Right ventricle myocardium superior (tissue), 1 donor: ENCODE data around the gene TBC1D5. TPM values are rescaled to one million over a fixed set of nuclear protein-coding genes. Genes with fewer than 3 reads are reported as not detected.
"Not testable (repeated sequence)": the region's sequence is repeated elsewhere in the genome, so short reads cannot be mapped to it uniquely, and the experiment has no call there.

ENCODE experiments used
- ATAC-seq: fragments of 200-7000 bp; cut with Tn5 transposase; one replicate; pipeline ENCODE4 v1.9.1; 2020; ENCODE audit warnings: mild to moderate bottlenecking; ENCODE audit not compliant: poor library complexity
- DNase-seq: peaks from one replicate; pipeline ENCODE4 v3.0.0-alpha.2; 2020
- intact Hi-C: fragments of 100-400 bp; cut with DNase I; formaldehyde crosslinking; loops from one replicate; pipeline ENCODE4 v1.11.2; 2022
- total RNA-seq: library from RNA; stranded (reverse); fragmentation: NEBNext Ultra II Directional; extraction: Animal tissue kit (Norgen Biotek cat#: 25700); gene quantifications from one replicate; pipeline ENCODE4 v1.2.1, GENCODE V29; 2021
- donor health status: DM: no; HTN: yes; CAD: no; lungs with severe emphysema.

Gene TBC1D5
- total RNA-seq, 1 donor from 2014 or later, result 28.2 TPM

DNA sequence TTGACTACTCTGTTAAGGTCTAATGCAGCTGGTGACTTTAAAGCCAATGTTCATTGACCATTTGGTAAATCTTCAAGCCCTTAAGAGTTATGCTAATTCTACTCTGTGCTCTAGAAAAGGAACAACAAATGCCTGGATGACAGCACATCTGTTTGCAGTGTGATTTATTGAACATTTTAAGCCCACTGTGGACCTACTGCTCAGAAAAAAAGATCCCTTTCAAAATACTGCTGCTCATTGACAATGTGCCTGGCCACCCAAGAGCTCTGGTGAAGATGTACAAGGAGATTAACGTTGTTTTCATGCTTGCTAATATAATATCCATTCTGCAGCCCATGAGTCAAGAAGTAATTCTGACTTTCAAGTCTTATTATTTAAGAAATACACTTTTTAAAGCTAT lies 110.8 kb downstream of the TBC1D5 start:
- intact Hi-C loops, result no loop called here
- DNase-seq (no peak), ATAC-seq (no peak)

GRCh38 chr3:17629400-17629799 lies 113.0 kb downstream of the TBC1D5 start:
- intact Hi-C loops, result no loop called here
- no peak for ATAC-seq
- no peak for DNase-seq

DNA sequence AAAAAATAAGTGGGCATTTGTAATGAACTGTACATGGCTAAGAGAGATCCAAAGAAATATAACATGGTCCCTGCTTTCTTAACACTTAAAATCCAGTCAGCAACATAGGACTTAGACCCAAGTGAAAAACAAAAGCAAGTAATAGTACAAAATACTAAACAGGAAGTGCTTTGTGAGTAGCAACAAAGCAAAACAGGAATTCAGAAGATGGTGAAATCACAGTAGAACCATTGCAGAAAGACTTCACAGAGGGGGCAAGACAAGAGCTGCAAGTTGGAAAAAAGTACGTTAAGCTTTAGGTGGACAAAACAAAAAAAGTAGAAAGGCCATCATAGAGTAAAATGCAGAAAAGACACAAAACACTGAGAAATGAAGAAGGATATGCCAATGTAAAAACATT lies 116.0 kb downstream of the TBC1D5 start:
- no peak for ATAC-seq
- no peak for DNase-seq
- intact Hi-C loops, result no loop called here

DNA sequence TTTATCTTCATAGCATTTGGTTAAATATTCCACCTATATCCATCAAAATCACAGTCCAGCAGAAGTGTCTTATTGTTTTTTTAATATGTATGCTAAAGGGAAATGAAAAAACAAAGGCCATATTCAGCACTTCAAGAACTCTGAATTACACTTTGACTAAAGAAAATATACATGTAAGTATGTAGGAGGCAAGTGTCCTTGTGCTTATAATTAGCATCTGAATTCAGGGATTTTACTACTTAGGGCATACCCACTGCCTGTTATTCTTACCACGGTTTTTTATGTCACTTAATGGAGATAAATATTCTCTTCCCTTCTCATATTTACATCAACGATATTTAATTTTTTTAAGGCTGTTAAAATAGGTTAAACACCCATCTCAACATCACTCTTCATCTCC lies 117.3 kb downstream of the TBC1D5 start:
- DNase-seq (no peak), ATAC-seq (no peak)
- intact Hi-C loops, result no loop called here

DNA sequence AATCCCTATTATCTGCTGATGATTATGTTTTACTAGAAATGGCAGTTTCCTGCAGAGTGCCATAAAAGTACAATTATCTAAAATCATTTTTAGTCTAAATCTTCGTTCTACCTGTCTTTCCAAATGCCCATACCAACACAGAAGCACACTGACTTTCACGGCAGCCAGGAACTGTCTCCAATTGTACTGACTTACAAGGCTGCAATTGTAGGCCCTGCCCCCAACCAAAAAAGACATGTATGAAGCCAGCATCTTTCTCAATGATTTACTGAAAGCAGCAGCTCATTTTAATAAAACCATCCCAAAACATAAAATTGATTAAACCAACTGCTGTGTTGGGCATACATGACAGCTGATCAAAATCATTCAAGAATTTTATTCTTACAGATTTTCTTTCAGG lies 119.0 kb downstream of the TBC1D5 start:
- no peak for ATAC-seq
- intact Hi-C loops, result no loop called here
- DNase-seq, result no peak

DNA sequence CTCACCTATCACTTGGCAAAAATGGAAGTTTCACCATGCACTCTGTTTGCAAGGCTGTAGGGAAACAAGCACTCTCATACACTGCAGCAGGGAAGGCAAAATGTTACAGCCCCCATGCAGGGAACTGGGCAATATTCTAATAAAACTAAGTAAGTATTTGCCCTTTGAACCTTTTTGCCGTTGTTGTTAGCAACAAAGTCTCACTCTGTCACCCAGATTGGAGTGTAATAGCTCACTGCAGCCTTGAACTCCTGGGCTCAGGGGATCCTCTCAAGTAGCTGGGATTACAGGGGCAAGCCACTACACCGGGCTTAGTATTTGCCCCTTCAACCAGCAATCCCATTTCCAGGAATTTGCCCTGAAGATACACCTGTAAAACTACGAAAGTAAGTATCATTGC lies 122.5 kb downstream of the TBC1D5 start:
- DNase-seq (no peak), ATAC-seq (no peak)
- intact Hi-C loops, result no loop called here

- DNase-seq, intact Hi-C loops, ATAC-seq: not testable (repeated sequence)
Measured at GRCh38 chr3:17613017-17613416, 129.4 kb downstream of the TBC1D5 start.

DNA sequence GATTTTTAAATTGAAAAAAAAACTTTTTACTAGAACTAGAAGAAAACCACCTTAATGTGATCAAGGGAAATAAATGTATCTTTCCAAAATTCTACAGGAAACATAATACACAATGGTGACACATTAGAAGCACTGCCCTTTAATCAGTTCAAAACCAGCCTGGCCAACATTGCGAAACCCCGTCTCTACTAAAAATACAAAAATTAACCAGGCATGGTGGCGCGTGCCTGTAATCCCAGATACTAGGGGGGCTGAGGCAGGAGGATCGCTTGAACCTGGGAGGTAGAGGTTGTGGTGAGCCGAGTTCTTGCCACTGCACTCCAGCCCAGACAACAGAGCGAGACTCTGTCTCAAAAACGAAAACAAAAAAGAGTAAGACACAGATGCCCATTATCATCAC lies 134.5 kb downstream of the TBC1D5 start:
- DNase-seq (no peak), ATAC-seq (no peak)
- intact Hi-C loops, result no loop called here

- intact Hi-C loops, result no loop called here
- ATAC-seq (no peak), DNase-seq (no peak)
Measured at GRCh38 chr3:17605934-17606333, 136.5 kb downstream of the TBC1D5 start.

DNA sequence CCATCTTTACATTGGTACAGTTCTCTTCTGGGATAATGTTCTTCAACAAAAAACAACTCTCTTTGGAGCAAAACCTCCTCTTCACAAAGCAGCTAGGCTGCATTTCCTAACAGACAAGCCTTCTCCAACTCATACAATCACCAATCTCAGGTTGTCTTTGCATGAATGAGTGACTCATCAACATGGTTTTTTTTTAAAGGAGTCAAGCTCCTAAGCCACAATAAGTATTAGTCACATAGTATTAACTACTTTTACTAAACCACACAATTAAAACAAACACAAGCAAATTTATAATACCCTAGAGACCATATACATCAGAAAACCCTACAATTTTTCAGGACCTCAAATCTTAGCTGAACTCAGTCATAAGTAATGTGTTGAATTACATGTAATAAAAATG lies 137.4 kb downstream of the TBC1D5 start:
- intact Hi-C loops, result no loop called here
- ATAC-seq (no peak), DNase-seq (no peak)

DNA sequence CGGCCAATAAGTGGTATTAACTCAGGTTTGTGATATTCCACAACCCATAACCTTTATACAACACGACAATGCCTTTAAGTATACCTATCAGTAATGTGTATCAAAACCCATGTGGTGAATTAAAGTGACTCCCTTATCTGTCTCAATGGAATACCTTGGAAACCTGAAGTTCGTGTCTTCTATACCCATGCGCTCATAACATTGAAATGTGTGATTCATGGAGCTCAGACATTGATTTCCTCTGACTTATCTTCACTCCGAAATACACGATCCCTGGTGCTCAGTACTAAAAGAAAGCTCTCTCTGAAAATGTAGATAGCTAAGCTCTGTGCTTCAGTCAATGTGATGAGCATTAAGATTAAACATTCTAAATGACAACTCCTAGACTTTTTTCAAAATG lies 140.3 kb downstream of the TBC1D5 start:
- intact Hi-C loops, result no loop called here
- DNase-seq, result no peak
- ATAC-seq, result no peak

DNA sequence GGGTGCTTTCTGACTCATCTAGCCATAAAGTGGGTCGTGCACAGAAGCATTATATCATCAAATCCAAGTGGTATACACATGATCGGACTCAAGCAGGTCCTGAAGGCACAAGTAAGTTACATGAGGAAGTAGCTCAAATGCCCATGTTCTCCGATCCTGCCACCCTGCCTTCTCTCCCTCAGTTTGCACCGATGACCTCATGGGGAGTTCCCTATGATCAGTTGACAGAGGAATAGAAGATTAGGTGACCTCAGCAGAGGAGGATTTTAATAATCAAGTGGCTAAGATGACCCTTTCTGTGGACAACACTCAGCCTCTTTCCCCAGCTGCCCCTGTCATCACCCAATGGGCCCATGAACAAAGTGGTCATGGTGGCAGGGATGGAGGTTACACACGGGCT lies 149.5 kb downstream of the TBC1D5 start:
- ATAC-seq, result no peak
- intact Hi-C loops, result no loop called here
- DNase-seq, result no peak

- intact Hi-C loops, result no loop called here
- ATAC-seq (no peak), DNase-seq (no peak)
Measured at GRCh38 chr3:17590465-17590864, 152.0 kb downstream of the TBC1D5 start.

DNA sequence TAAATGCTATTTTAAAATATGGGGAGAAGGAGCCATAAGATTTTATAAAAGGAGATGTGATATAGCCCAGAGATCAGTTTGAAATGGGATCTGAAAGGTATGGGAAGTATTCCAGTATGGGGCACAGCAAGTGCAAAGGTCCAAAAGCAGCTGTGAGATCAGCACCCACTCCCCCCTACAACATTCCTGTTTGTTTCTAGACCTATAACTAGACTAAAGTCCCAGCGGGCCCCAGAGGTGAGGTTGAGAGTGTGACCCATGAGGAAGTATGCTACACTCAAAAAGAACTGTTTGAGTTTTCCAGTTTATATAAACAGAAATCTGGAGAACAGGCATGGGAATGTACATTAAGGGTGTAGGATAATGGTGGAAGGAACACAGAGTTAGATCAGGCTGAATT lies 152.5 kb downstream of the TBC1D5 start:
- no peak for DNase-seq
- ATAC-seq, result no peak
- intact Hi-C loops, result no loop called here

DNA sequence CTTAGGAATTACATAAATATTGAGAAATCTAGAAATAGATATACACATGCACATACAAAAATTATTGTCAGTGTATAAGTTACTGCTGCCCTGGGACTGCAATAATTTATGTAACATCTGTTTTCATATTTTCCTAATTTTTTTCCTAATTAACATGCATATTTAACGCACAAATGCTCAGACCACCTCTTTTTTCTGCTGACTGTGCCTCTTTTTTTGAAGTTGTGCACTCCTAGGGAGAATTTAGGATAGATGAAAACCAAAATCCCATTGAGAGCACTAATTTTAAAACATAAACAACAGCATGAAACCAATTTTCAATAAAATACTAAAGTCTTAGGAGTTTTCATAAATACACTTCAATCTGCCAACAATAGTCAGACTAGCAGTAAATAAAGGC lies 154.0 kb downstream of the TBC1D5 start:
- DNase-seq (no peak), ATAC-seq (no peak)
- intact Hi-C loops, result no loop called here

DNA sequence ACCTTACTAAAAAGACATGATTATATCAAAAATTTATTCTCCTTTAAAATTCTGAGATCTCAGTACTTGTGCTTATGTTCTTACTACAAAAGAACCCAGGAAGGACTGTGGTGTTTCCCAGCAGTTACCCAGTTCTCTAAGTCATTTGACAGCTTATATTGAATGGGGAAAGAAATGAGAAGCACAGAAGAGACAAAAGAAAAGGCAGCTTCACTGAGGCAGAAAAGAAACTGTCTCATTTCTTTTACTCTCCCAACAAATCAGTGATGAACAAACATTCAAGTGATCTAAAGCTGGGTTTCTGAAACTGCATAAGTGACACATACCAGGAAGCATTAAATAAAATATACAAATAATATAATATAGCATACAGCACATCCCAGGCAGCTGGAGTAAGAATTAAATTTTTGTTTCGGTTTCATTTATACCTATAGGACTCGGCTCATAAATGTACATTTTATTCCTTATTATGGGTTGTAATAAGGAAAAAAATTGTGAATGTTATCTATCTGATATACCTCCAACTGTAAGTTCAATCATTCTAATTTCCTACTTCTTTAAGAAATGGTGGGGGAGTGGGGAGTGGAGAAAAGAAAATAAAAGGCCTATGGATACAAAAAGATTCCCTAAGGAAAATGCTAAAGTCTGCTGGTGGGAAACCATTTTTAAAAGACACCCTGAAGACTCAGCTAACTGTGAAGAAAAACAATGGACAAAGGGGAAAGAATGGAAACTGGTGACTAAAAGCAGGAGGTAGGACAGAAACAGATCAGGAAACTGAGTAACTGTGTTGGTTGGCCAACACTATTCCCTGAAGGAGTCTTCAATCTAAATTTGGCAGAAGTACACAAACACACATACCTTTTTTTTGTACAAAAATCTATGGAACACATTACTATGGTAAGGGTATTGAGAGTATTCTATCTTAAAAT lies 156.8 kb downstream of the TBC1D5 start:
- DNase-seq, result no peak
- no peak for ATAC-seq
- intact Hi-C loops, result no loop called here

DNA sequence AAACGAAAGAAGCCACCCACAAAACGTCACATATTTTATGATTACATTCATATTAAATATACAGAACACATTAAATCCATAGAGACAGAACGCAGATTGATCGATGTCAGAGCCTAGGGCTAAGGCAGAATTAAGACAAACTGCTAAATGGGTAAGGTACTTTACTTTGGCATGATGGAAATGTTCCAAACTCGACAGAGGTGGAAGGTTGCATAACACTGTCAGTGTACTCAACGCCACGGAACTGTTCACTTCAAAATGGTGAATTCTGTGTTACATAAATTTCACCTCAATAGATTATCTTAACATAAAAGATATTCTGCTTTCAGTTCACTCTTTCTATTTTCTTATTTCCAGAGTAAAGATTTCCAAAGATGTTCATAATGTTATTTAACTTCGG lies 158.4 kb downstream of the TBC1D5 start:
- intact Hi-C loops, result no loop called here
- DNase-seq (no peak), ATAC-seq (no peak)

DNA sequence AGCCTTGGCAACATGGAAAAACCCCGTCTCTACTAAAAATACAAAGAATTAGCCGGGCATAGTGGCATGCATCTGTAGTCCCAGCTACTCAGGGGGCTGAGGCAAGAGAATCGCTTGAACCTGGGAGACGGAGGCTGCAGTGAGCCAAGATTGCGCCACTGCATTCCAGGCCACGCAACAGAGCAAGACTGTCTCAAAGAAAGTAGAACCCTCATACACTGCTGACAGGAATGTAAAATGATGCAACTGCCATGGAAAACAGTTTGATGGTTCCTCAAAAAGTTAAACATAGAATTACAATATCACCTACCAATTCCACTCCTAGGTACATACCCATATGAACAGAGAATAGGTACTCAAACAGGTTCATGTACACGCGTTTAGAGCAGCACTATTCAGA lies 158.9 kb downstream of the TBC1D5 start:
- ATAC-seq (no peak), DNase-seq (no peak)
- intact Hi-C loops, result no loop called here

DNA sequence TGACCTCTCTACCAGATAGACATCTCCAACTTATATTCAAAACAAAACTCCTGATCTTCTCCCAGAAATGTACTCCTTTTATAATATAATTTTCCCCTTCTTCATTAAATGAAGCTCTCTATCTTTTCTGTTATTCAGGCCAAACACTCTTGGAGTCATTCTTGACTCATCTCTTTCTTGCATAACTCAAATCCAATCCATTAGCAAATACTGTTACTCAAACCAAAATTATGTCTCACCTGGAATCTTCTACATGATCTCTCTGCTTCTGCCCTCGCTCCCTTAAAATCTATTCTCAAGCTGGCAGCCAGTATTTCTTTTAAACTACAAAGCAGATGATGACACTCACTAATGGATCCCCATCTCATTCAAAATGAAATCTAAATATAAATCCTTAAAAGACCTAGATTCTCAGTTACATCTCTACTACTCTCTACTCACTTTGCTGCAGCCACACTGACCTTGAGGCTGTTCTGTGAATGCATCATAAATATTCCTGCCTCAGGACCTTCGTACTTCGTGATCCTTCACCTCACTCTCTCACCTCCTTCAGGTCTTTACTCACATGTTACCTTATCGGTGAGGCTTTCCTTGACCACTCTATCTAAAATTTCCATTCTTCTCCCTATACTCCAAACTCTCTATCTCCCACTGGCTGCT lies 160.9 kb downstream of the TBC1D5 start:
- ATAC-seq (no peak), DNase-seq (no peak)
- intact Hi-C loops, result no loop called here

GRCh38 chr3:17580901-17581300 lies 161.5 kb downstream of the TBC1D5 start:
- ATAC-seq, result no peak
- no peak for DNase-seq
- intact Hi-C loops, result no loop called here
